ENCODE measurements around the gene ANAPC2. TPM values are rescaled to one million over a fixed set of nuclear protein-coding genes. Genes with fewer than 3 reads are reported as not detected.
A peak's percentile ranks its signal among the peaks of the same experiment; 100 is the strongest.

Gene ANAPC2
- total RNA-seq, 1 experiment from 2014 or later, result 80.9 TPM

DNA sequence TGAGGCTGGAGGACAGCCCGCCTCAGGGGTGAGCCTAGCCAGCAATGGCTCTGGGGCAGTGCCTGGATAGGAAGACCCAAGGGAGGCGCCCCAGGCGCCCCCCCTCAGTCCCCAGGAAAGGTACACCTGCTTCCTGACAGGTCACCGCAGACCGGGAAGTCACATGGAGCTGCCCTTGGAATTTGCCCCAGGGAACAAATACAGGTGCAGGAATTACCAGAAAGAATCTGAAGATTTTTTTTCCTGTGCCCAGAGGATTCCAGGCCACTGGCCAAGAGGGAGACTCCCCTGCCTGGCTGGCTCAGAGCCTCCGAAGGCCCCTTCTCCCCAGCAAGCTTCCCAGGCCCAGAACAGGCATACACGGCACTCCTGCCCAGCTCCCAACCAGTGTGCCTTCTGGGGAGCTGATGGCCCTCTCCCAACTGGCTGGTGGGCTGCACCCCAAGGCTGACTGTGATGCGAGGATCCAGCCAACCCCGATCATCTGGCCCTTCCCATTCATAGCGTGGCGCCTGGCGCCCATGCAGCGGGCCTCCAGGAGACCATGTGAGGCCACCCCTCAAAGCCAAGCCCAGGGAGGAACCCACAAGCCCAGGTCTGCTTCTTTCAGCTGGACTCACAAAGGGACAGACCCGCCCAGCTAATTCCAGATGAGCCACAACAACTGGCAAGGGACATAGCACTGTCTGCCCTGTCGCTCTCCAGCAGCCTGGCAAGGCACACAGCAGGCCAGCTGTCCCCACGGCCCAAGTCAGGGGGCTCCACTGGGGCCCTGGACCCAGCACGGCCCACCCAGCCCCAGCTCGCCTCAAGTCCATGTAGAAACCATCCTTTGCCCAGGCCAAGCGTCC, 9.9 kb upstream of the ANAPC2 start (continued):
- TF ChIP-seq, protein P1, sequence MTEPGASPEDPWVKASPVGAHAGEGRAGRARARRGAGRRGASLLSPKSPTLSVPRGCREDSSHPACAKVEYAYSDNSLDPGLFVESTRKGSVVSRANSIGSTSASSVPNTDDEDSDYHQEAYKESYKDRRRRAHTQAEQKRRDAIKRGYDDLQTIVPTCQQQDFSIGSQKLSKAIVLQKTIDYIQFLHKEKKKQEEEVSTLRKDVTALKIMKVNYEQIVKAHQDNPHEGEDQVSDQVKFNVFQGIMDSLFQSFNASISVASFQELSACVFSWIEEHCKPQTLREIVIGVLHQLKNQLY (CRISPR knock-in tag; IDR thresholded peaks at IDR 0.05), result no peak
- no peak for TF ChIP-seq TCF7 (CRISPR knock-in tag; IDR thresholded peaks at IDR 0.05; ENCODE audit: low read depth)
- no peak for TF ChIP-seq ZNF138 (CRISPR knock-in tag; conservative IDR thresholded peaks at IDR 0.05)

DNA sequence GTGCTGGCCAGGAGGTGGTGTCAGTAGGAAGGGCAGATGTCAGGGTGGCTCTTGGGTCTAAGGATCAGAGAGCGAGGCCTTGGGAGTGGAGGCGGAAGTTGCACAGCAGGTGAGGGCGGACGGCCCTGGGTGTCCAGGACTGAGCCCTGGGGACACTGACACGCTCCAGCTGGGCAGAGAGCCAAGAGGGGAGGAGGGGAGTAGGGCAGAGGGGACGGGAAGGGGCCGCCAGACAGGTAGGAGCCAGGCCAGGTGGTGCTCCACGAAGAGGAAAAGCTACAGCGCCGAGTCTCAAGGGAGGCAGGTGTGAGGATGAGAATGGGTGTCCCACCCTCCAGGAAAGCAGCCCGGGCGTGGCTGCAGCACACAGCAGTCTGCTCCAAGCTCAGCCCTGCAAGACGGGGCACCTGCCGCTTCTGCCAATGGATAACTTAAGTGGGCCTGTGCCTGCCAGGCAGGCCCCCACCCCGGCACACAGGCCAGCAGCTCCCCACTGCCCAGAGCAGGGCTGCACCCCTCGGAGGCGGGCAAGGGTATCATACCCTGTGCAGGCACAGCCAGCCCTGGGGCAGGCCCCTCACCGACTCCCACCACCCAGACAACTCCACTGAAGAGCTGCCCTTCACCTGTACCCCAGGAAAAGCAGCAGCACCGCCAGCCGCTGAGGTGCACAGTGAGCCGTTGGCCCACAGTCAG, 7.3 kb upstream of the ANAPC2 start:
- CTCF ChIA-PET, result interaction anchor here (0.6 to 2.1 kb wide), 5 partner anchors 20 to 128 kb away, joined by 3 to 16 read pairs (median 3); no protein-coding TSS in a partner anchor
- POLR2A ChIA-PET, result interaction anchor here (1.2 kb wide), 1 partner anchor 45 kb away, joined by 3 read pairs; no protein-coding TSS in a partner anchor
- Mint-ChIP-seq H3K36me3 (no peaks in the 10 kb centered on the region; the same call in 1 of the 2 replicates), H3K27me3 (ENCODE audit: low read depth) (no peaks in the 10 kb centered on the region), H3K9me3 (no peaks in the 10 kb centered on the region), H3K27ac (peak overlapping the region; percentile 69), H3K4me3 (no peak overlapping the region), H3K4me1 (peaks cover 14% of the 10 kb centered on the region)
- no peak for TF ChIP-seq ATF3 (CRISPR knock-in tag; conservative IDR thresholded peaks at IDR 0.05)
- no peak for TF ChIP-seq ZNF219 (CRISPR knock-in tag; IDR thresholded peaks at IDR 0.05; ENCODE audit: borderline replicate concordance)
- TF ChIP-seq, protein P2, sequence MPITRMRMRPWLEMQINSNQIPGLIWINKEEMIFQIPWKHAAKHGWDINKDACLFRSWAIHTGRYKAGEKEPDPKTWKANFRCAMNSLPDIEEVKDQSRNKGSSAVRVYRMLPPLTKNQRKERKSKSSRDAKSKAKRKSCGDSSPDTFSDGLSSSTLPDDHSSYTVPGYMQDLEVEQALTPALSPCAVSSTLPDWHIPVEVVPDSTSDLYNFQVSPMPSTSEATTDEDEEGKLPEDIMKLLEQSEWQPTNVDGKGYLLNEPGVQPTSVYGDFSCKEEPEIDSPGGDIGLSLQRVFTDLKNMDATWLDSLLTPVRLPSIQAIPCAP (CRISPR knock-in tag; IDR thresholded peaks at IDR 0.05), result no peak
- ATAC-seq, result no peak
- DNase-seq (ENCODE audit: low spot score), result no peak

GRCh38 chr9:137194909-137195308, 6.5 kb upstream of the ANAPC2 start:
- POLR2A ChIA-PET, result interaction anchor here (1.0 to 1.2 kb wide), 2 partner anchors 9 to 46 kb away, joined by 3 read pairs; no protein-coding TSS in a partner anchor
- H3K27me3 Mint-ChIP-seq (ENCODE audit: low read depth), result no peaks in the 10 kb centered on the region
- DNase-seq (ENCODE audit: low spot score) (no peak), ATAC-seq (peak; percentile 8; the same call in 1 of the 2 replicates)
- H3K27ac Mint-ChIP-seq, result peak overlapping the region; percentile 69; the same call in 1 of the 2 replicates
- H3K9me3 Mint-ChIP-seq, result no peaks in the 10 kb centered on the region
- H3K36me3 Mint-ChIP-seq, result no peaks in the 10 kb centered on the region; the same call in 1 of the 2 replicates
- CTCF ChIA-PET, result interaction anchor here (0.9 to 2.1 kb wide), 4 partner anchors 19 to 159 kb away, joined by 3 to 16 read pairs (median 6); no protein-coding TSS in a partner anchor
- H3K4me3 Mint-ChIP-seq, result no peak overlapping the region
- peaks cover 14% of the 10 kb centered on the region for H3K4me1 Mint-ChIP-seq
- TF ChIP-seq, protein P3, sequence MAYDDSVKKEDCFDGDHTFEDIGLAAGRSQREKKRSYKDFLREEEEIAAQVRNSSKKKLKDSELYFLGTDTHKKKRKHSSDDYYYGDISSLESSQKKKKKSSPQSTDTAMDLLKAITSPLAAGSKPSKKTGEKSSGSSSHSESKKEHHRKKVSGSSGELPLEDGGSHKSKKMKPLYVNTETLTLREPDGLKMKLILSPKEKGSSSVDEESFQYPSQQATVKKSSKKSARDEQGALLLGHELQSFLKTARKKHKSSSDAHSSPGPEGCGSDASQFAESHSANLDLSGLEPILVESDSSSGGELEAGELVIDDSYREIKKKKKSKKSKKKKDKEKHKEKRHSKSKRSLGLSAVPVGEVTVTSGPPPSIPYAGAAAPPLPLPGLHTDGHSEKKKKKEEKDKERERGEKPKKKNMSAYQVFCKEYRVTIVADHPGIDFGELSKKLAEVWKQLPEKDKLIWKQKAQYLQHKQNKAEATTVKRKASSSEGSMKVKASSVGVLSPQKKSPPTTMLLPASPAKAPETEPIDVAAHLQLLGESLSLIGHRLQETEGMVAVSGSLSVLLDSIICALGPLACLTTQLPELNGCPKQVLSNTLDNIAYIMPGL (CRISPR knock-in tag; IDR thresholded peaks at IDR 0.05), result no peak
- TF ChIP-seq ZNF121 (CRISPR knock-in tag; IDR thresholded peaks at IDR 0.05) (no peak), ZNF416 (CRISPR knock-in tag; IDR thresholded peaks at IDR 0.05) (no peak), NFE2L1 (CRISPR knock-in tag; IDR thresholded peaks at IDR 0.05) (no peak), NR1H2 (CRISPR knock-in tag; IDR thresholded peaks at IDR 0.05) (no peak), ZSCAN18 (CRISPR knock-in tag; IDR thresholded peaks at IDR 0.05) (no peak), ZNF138 (CRISPR knock-in tag; conservative IDR thresholded peaks at IDR 0.05) (no peak), ERG (CRISPR knock-in tag; IDR thresholded peaks at IDR 0.05) (no peak), ZNF425 (CRISPR knock-in tag; conservative IDR thresholded peaks at IDR 0.05) (no peak)
- TF ChIP-seq, protein P4, sequence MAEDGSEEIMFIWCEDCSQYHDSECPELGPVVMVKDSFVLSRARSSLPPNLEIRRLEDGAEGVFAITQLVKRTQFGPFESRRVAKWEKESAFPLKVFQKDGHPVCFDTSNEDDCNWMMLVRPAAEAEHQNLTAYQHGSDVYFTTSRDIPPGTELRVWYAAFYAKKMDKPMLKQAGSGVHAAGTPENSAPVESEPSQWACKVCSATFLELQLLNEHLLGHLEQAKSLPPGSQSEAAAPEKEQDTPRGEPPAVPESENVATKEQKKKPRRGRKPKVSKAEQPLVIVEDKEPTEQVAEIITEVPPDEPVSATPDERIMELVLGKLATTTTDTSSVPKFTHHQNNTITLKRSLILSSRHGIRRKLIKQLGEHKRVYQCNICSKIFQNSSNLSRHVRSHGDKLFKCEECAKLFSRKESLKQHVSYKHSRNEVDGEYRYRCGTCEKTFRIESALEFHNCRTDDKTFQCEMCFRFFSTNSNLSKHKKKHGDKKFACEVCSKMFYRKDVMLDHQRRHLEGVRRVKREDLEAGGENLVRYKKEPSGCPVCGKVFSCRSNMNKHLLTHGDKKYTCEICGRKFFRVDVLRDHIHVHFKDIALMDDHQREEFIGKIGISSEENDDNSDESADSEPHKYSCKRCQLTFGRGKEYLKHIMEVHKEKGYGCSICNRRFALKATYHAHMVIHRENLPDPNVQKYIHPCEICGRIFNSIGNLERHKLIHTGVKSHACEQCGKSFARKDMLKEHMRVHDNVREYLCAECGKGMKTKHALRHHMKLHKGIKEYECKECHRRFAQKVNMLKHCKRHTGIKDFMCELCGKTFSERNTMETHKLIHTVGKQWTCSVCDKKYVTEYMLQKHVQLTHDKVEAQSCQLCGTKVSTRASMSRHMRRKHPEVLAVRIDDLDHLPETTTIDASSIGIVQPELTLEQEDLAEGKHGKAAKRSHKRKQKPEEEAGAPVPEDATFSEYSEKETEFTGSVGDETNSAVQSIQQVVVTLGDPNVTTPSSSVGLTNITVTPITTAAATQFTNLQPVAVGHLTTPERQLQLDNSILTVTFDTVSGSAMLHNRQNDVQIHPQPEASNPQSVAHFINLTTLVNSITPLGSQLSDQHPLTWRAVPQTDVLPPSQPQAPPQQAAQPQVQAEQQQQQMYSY (CRISPR knock-in tag; IDR thresholded peaks at IDR 0.05), result no peak
- TF ChIP-seq, protein P5, sequence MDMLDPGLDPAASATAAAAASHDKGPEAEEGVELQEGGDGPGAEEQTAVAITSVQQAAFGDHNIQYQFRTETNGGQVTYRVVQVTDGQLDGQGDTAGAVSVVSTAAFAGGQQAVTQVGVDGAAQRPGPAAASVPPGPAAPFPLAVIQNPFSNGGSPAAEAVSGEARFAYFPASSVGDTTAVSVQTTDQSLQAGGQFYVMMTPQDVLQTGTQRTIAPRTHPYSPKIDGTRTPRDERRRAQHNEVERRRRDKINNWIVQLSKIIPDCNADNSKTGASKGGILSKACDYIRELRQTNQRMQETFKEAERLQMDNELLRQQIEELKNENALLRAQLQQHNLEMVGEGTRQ (CRISPR knock-in tag; IDR thresholded peaks at IDR 0.05), result no peak

All from WTC11 (cell line).